HG02623 (cell line): ENCODE results near the gene CFAP221.
"Not testable (repeated sequence)": the region's sequence is repeated elsewhere in the genome, so short reads cannot be mapped to it uniquely, and the experiment has no call there.

ENCODE experiments used
- ATAC-seq: cut with Tn5 transposase; IDR thresholded peaks from one replicate; pipeline ENCODE4 v1.9.1; 2021; ENCODE audit warnings: moderate library complexity; ENCODE audit not compliant: unreplicated experiment

CFAP221 gene

GRCh38 chr2:119583291-119583690, 39.0 kb downstream of the CFAP221 start:
- no peak for ATAC-seq

DNA sequence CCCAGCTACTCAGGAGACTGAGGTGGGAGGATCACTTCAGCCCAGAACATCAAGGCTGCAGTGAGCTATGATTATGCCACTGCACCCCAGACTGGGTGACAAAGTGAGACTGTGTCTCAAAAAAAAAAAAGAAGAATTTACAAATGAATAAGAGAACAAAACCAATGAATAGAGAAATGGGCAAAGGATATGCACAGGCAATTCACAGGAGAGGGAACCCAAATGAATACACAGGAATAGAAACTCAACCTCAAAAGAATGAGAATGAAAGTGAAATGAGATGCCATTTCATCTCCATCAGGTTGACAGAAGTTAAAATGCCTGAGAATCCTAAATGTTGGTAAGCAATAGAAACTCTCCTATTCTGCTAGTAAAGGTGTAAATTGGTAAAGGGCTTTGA, 40.2 kb downstream of the CFAP221 start:
- ATAC-seq = no peak

- no peak for ATAC-seq
Measured at GRCh38 chr2:119586085-119586484, 41.8 kb downstream of the CFAP221 start.

- no peak for ATAC-seq
Measured at GRCh38 chr2:119590873-119591272, 46.6 kb downstream of the CFAP221 start.

DNA sequence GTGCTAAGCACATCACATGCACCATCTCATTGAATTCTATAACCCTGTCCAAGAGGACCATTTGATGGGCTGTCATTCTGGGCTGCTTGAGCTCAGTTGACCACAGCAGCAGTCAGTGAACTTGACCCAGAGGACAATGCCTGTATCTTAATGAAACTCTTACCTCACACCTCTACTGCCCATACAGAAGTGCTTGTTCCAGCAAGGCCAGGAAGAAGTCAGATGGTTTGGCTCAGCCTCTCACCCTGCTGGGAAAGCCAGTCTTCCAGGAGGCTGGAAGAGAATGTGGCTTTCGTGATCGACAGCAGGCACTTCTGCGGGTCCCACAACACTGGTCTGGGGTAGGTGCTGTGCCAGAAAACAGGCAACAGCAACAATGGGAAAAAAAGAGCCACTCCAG, 47.3 kb downstream of the CFAP221 start:
- no peak for ATAC-seq

DNA sequence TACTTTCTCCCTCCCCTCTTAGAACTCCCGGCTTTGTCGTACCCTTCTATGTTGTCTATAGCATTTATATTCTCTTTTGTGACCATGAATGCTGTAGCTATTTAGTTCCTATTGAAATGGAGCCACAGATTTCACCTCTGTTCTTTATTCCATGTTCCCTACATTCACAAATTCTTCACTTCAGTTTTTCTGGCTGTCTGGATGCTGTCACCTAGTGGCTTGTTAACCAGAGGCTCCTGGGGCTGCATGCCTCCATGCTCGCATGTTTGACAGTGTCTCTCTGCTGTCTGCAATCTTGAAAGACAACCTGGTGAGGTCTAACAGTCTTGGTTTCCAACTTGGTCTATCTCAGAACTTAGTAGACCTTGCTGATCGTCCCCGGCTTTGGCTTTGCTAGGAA, 48.2 kb downstream of the CFAP221 start:
- ATAC-seq = no peak

DNA sequence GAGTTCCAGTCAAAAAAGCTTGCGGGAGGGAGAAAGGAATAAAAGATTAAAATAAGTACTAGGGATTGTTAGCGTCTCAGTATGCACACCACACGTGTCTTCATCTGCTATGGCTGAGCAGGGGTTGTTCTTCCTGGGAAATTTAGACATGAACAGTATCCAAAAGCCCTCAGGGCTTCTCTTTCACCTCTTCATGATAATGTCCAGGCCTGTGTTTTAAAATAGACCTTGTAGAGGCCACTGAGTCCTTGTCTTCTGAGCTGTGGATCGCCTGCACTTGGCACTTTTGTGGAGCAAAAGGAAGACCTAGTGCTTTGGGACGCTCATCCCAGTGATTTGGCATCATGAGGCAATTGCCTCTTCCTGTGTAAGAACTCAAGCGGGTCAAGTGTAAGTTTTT, 52.4 kb downstream of the CFAP221 start:
- no peak for ATAC-seq

DNA sequence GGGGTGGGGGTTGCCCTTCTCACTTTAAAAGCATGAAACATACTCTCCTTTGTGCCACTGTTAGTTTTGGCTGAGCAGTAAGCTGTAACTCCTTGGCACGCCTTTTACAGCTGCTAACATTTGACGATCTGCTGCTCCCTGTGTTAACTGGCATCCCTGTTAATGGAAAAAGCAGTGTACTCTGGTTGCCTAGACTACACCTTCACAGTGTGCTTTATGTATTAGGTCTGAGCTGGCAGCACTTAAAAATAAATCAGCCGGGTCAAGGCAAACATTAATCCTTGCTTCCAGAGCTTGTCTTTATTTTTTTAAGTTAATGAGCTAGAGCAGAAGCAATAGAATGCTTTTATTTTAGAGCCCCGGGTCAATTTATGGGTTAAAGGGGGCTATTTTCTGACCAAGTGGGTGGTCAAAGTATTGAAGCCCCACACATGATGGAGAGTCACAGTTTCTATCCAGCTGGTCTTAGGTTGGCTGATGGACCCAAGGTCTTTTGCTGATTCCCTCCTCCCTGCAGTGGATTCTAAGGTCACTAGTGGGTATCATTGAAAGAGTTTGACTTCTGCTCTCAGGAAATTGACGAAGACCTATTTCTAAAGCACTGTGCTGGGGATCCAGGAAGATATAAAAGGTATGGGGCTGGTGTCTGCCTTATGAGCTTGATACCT, 54.5 kb downstream of the CFAP221 start:
- no peak for ATAC-seq

GRCh38 chr2:119599384-119599783, 55.1 kb downstream of the CFAP221 start:
- no peak for ATAC-seq

DNA sequence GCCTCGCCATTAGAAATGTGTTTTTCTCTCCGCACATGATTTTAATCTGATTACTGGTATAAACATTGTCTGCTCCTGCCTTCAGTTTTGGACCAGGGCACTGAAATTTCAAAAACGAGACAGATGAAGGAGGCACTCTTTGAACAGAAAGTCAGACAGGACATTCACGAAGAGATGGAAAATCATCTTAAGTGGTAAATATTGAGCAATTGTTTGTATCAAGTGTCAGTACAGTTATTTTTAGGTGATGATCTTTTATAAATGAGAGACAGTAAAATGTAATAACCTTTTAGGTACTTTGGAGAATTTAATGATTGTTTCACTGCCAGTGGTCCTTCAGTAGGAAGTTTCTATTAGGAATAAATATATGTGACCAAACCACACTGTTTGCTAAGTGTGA, 60.8 kb downstream of the CFAP221 start:
- no peak for ATAC-seq

GRCh38 chr2:119606674-119607073, 62.4 kb downstream of the CFAP221 start:
- no peak for ATAC-seq

- ATAC-seq = no peak
Measured at GRCh38 chr2:119608553-119608952, 64.3 kb downstream of the CFAP221 start.

DNA sequence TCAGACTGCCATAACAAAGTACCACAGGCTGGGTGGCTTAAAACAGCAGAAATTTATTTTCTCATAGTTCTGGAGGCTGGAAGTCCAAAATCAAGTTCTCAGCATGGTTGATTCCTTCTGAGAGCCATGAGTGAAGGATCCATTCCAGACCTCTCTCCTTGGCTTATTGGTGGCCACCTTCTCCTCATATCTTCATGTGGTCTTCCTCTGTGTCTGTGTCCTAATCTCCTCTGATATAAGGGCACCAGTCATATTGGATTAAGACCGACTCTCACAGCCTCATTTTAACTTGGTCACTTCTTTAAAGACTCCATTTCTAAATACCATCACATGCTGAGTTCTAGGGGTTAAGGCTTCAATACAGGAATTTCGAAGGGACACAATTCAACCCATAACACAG, 65.1 kb downstream of the CFAP221 start:
- no peak for ATAC-seq

DNA sequence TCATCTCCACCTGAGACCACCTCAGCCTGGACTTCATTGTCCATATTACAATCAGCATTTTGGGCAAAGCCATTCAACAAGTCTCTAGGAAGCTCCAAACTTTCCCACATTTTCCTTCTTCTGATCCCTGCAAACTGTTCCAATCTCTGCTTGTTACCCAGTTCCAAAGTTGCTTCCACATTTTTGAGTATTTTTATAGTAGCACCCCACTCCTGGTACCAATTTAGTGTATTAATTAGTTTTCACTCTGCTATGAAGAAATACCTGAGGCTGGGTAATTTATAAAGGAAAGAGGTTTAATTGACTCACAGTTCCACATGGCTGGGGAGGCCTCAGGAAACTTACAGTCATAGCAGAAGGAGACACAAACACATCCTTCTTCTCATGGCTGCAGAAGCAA, 69.9 kb downstream of the CFAP221 start:
- ATAC-seq = not testable (repeated sequence)

GRCh38 chr2:119616421-119616820, 72.2 kb downstream of the CFAP221 start:
- ATAC-seq = no peak

GRCh38 chr2:119617455-119617854, 73.2 kb downstream of the CFAP221 start:
- no peak for ATAC-seq

DNA sequence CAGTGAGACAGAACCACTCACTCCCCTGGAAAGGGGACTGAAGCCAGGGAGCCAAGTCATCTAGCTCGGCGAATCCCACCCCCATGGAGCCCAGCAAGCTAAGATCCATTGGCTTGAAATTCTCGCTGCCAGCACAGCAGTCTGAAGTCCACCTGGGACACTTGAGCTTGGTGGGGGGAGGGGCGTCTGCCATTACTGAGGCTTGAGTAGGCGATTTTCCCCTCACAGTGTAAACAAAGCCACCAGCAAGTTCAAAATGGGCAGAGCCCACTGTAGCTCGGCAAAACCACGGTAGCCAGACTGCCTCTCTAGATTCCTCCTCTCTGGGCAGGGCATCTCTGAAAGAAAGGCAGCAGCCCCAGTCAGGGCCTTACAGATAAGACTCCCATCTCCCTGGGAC, 74.5 kb downstream of the CFAP221 start:
- not testable (repeated sequence) for ATAC-seq

GRCh38 chr2:119625226-119625625, 81.0 kb downstream of the CFAP221 start:
- ATAC-seq = no peak

DNA sequence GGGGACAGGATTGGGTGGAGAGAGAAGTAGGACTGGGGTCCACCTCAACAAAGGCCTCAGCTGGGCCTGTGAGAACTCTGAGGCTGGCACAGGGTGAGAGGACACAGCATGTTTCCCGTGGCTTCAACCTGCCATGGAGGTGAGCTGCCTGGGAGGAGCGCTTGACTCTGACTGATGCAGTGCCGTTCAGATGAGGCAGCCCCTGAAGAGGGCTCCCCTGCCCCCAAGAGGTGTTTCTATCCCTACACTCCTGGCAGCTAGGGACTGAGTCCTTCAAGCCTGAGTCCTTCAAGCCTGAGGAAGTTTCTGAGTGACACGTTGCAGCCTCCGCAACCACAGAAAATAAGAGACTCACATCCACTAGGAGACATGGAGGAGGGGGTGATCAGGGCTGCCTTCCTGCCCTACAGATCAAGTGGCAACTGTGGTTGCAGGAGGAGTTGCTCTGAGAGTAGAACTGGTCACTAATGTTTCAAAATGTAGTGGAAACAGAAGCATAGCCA, 85.1 kb downstream of the CFAP221 start:
- no peak for ATAC-seq

- no peak for ATAC-seq
Measured at GRCh38 chr2:119630121-119630520, 85.9 kb downstream of the CFAP221 start.

DNA sequence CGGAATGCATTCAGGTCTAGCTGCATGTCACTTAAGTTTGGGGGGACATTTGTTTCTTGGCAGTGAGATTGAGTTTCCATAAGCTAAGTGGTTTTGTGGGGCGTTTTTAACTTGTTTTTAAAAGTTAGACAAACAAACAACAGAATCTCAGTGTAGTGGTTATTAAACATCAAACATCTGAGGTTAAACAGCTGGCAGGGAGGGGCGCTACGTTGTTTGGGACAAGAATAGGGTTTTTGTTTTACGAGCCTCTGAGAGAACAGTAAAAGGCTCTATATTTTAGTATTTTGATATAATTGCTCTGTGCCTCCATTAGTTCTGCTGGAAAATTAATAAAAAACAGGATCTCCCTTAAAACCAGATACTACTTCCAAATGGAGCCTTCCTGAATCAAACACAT, 93.1 kb downstream of the CFAP221 start:
- no peak for ATAC-seq

DNA sequence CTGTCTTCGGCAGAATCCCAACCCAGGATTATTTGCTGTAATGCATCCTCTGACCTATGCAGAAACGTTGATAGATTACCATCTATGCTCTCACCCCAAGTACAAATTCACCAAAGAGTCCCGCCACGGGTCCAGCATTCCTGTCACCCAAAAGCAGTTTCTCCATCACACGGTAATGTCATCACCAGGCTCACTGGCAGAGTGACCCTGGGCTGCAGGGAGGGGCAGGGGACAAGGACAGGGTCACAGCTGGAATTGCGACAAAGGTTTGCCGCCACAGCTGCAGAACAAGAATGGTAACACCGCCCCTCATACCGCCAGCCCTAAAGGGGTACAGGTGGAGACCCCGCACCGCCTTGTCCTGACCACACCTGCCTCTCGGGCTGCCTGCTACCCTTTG, 94.0 kb downstream of the CFAP221 start:
- ATAC-seq = no peak
